ENCODE data around the gene ITFG2. TPM values are rescaled to one million over a fixed set of nuclear protein-coding genes. Genes with fewer than 3 reads are reported as not detected.

The ITFG2 gene
- total and polyA plus RNA-seq, 2 experiments from 2014 or later: 17.3 to 32.6 TPM

GRCh38 chr12:2801044-2801783 lies 11.3 kb upstream of the ITFG2 start:
- H3K4me1 Mint-ChIP-seq: peaks cover 11% of the 10 kb centered on the region
- H3K27ac ChIP-seq (ENCODE audit: low read depth): no peak overlapping the region
- H3K9me2 ChIP-seq (ENCODE audit: insufficient read depth): no peaks in the 10 kb centered on the region
- peaks cover 5% of the 10 kb centered on the region; the same call in 1 of the 3 replicates for H3K9me3 Mint-ChIP-seq
- H3K27ac Mint-ChIP-seq: no peak overlapping the region
- no peak overlapping the region for H3K4me3 ChIP-seq
- H3K27me3 Mint-ChIP-seq (ENCODE audit: insufficient read depth, low read depth, poor library complexity): peaks cover 9% of the 10 kb centered on the region
- H4K20me1 ChIP-seq (replicated peaks; ENCODE audit: insufficient read depth): peaks cover 46% of the 10 kb centered on the region
- no peak overlapping the region for H3K4me3 Mint-ChIP-seq
- peaks cover 34% of the 10 kb centered on the region for H3K79me2 ChIP-seq (replicated peaks; ENCODE audit: insufficient read depth)
- peaks cover 98% of the 10 kb centered on the region for H3K36me3 Mint-ChIP-seq (ENCODE audit: low read depth)
- H3K4me2 ChIP-seq: no peak overlapping the region
- H3F3A ChIP-seq (replicated peaks; ENCODE audit: low read depth): peaks cover 84% of the 10 kb centered on the region
- H3K27me3 ChIP-seq (ENCODE audit: insufficient read depth): no peaks in the 10 kb centered on the region
- H3K4me1 ChIP-seq (ENCODE audit: insufficient read depth): peaks cover 10% of the 10 kb centered on the region
- ATAC-seq: no peak
- no peak for DNase-seq (ENCODE audit: low spot score)
- no peak for TF ChIP-seq ZNF331 (CRISPR knock-in tag; IDR thresholded peaks at IDR 0.05; ENCODE audit: low read depth)
- no peak for TF ChIP-seq EZH2 (IDR thresholded peaks at IDR 0.05; ENCODE audit: low read depth, unreplicated experiment)
- TF ChIP-seq, protein P1, sequence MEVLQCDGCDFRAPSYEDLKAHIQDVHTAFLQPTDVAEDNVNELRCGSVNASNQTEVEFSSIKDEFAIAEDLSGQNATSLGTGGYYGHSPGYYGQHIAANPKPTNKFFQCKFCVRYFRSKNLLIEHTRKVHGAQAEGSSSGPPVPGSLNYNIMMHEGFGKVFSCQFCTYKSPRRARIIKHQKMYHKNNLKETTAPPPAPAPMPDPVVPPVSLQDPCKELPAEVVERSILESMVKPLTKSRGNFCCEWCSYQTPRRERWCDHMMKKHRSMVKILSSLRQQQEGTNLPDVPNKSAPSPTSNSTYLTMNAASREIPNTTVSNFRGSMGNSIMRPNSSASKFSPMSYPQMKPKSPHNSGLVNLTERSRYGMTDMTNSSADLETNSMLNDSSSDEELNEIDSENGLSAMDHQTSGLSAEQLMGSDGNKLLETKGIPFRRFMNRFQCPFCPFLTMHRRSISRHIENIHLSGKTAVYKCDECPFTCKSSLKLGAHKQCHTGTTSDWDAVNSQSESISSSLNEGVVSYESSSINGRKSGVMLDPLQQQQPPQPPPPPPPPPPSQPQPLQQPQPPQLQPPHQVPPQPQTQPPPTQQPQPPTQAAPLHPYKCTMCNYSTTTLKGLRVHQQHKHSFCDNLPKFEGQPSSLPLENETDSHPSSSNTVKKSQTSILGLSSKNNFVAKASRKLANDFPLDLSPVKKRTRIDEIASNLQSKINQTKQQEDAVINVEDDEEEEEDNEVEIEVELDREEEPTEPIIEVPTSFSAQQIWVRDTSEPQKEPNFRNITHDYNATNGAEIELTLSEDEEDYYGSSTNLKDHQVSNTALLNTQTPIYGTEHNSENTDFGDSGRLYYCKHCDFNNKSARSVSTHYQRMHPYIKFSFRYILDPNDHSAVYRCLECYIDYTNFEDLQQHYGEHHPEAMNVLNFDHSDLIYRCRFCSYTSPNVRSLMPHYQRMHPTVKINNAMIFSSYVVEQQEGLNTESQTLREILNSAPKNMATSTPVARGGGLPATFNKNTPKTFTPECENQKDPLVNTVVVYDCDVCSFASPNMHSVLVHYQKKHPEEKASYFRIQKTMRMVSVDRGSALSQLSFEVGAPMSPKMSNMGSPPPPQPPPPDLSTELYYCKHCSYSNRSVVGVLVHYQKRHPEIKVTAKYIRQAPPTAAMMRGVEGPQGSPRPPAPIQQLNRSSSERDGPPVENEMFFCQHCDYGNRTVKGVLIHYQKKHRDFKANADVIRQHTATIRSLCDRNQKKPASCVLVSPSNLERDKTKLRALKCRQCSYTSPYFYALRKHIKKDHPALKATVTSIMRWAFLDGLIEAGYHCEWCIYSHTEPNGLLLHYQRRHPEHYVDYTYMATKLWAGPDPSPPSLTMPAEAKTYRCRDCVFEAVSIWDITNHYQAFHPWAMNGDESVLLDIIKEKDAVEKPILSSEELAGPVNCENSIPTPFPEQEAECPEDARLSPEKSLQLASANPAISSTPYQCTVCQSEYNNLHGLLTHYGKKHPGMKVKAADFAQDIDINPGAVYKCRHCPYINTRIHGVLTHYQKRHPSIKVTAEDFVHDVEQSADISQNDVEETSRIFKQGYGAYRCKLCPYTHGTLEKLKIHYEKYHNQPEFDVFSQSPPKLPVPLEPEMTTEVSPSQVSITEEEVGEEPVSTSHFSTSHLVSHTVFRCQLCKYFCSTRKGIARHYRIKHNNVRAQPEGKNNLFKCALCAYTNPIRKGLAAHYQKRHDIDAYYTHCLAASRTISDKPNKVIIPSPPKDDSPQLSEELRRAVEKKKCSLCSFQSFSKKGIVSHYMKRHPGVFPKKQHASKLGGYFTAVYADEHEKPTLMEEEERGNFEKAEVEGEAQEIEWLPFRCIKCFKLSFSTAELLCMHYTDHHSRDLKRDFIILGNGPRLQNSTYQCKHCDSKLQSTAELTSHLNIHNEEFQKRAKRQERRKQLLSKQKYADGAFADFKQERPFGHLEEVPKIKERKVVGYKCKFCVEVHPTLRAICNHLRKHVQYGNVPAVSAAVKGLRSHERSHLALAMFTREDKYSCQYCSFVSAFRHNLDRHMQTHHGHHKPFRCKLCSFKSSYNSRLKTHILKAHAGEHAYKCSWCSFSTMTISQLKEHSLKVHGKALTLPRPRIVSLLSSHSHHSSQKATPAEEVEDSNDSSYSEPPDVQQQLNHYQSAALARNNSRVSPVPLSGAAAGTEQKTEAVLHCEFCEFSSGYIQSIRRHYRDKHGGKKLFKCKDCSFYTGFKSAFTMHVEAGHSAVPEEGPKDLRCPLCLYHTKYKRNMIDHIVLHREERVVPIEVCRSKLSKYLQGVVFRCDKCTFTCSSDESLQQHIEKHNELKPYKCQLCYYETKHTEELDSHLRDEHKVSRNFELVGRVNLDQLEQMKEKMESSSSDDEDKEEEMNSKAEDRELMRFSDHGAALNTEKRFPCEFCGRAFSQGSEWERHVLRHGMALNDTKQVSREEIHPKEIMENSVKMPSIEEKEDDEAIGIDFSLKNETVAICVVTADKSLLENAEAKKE (CRISPR knock-in tag; IDR thresholded peaks at IDR 0.05): no peak
- TF ChIP-seq, protein P2, sequence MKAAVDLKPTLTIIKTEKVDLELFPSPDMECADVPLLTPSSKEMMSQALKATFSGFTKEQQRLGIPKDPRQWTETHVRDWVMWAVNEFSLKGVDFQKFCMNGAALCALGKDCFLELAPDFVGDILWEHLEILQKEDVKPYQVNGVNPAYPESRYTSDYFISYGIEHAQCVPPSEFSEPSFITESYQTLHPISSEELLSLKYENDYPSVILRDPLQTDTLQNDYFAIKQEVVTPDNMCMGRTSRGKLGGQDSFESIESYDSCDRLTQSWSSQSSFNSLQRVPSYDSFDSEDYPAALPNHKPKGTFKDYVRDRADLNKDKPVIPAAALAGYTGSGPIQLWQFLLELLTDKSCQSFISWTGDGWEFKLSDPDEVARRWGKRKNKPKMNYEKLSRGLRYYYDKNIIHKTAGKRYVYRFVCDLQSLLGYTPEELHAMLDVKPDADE (IDR thresholded peaks at IDR 0.05): no peak
- TF ChIP-seq EZH2phosphoT487 (IDR thresholded peaks at IDR 0.05; ENCODE audit: unreplicated experiment): no peak
- no peak for TF ChIP-seq REST (IDR thresholded peaks at IDR 0.05; ENCODE audit: unreplicated experiment)
- TF ChIP-seq CREB1 (CRISPR knock-in tag; IDR thresholded peaks at IDR 0.05; ENCODE audit: low read depth): no peak
- no peak for TF ChIP-seq ZNF114 (CRISPR knock-in tag; IDR thresholded peaks at IDR 0.05)
- no peak for TF ChIP-seq CTCF (conservative IDR thresholded peaks at IDR 0.05; ENCODE audit: low read depth in 2 of 2)
- no peak for TF ChIP-seq JUNB (IDR thresholded peaks at IDR 0.05; ENCODE audit: unreplicated experiment)
- no peak for TF ChIP-seq POLR2AphosphoS5 (IDR thresholded peaks at IDR 0.05; ENCODE audit: low read depth)
- no peak for TF ChIP-seq NANOG (IDR thresholded peaks at IDR 0.05; ENCODE audit: borderline replicate concordance)
- TF ChIP-seq STAT1 (IDR thresholded peaks at IDR 0.05; ENCODE audit: unreplicated experiment): no peak
- peaks cover 87% of the 10 kb centered on the region for H3K36me3 ChIP-seq (ENCODE audit: insufficient read depth)
- H2AFZ ChIP-seq: no peak overlapping the region

All from GM23338 (cell line).